HS-5 (cell line): Measurements from ENCODE around the gene TCERG1.

Experiments
- DNase-seq: peaks from one replicate; pipeline ENCODE4 v3.0.0-alpha.2; 2012; ENCODE audit warnings: low read depth

TCERG1 gene

GRCh38 chr5:146457431-146457830, 10.3 kb downstream of the TCERG1 start:
- no peak for DNase-seq

DNA sequence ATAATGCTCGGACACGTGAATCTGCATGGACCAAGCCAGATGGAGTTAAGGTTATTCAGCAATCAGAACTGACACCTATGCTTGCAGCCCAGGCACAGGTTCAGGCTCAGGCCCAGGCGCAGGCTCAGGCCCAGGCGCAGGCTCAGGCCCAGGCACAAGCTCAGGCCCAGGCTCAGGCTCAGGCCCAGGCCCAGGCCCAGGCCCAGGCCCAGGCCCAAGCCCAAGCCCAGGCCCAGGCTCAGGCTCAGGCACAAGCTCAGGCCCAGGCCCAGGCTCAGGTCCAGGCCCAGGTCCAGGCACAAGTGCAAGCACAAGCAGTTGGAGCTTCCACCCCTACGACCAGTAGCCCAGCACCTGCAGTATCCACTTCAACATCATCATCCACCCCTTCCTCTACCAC, 11.8 kb downstream of the TCERG1 start:
- DNase-seq, result no peak

DNA sequence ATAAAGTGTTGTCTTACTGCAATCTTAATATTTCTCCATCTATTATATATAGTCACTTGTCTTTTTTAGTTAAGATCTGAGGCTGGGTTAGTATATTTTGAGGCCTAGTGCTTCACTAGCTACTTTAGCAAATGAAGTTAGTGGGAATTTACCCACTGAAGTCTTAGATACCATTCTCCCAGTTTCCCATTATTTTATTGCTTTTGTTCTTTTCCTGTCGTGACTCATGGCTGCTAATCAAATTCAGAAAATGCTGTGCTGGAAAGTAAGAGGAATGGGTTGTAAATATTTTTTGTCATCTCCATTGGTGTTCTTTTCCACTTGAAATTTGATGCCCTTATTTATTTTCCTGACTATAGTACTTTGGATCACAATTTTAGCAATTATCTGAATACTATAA, 14.2 kb downstream of the TCERG1 start:
- DNase-seq, result no peak

GRCh38 chr5:146463446-146463845, 16.3 kb downstream of the TCERG1 start:
- DNase-seq, result no peak

GRCh38 chr5:146466521-146467349, 19.6 kb downstream of the TCERG1 start:
- no peak for DNase-seq

- no peak for DNase-seq
Observed at GRCh38 chr5:146467760-146468159, 20.6 kb downstream of the TCERG1 start.

DNA sequence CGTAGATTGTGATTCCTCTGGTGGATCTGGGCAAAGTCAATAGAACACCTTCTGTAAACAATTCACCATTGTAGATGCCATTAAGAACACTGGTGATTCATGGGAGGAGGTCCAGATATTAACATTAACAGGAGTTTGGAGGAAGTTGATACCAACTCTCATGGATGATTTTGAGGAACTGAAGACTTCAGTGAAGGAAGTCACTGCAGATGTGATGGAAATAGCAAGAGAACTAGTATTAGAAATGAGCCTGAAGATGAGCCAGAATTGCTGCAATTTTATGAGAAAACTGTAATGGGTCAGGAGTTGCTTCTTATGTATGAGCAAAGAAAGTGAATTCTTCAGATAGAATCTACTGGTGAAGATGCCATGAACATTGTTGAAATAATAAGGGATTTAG, 26.9 kb downstream of the TCERG1 start:
- no peak for DNase-seq

GRCh38 chr5:146475190-146475780, 28.2 kb downstream of the TCERG1 start:
- no peak for DNase-seq

- no peak for DNase-seq
Observed at GRCh38 chr5:146475906-146476305, 28.8 kb downstream of the TCERG1 start.

DNA sequence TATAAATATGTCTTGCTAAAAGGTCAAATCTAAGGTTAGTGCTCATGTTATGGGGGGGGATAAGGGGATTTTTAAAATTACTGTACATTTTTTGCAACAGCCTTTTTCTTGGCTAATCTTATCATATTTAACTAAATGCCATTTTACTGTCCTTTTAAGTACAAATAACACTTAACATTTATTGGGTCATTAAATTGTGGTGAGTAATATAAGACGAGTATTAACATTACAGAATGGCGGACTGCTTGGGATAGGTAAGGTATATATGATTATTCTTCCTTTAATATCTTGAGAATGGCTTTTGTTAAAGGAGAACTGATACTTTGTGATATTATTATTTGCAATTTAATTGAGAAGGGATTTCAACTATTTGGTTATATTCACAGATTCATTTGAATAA, 35.6 kb downstream of the TCERG1 start:
- no peak for DNase-seq

GRCh38 chr5:146484714-146485391, 37.7 kb downstream of the TCERG1 start:
- DNase-seq, result no peak

GRCh38 chr5:146490089-146490843, 43.1 kb downstream of the TCERG1 start:
- DNase-seq, result no peak

- no peak for DNase-seq
Observed at GRCh38 chr5:146494656-146495055, 47.5 kb downstream of the TCERG1 start.

DNA sequence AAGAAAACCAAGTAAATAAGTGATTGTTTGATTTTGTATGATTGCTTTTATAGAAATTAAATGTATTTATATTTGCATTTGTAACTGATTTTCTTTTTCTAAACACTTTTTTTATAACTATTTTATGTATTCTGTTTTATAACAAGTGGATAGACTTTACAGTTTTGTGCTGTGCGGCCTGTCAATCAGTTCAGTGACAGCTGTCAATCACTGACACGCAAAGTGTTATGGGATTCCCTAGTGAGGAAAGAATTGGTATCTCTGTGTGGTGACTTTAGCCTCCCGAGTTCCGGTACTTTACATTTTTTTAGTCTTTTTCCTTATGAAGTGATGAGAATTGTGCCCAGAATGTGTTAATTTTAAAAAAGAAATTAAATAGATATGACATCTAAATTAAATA, 52.5 kb downstream of the TCERG1 start:
- DNase-seq, result no peak

GRCh38 chr5:146507428-146507827, 60.3 kb downstream of the TCERG1 start:
- DNase-seq, result no peak

GRCh38 chr5:146510559-146511125, 63.5 kb downstream of the TCERG1 start:
- DNase-seq, result peak; percentile 10

DNA sequence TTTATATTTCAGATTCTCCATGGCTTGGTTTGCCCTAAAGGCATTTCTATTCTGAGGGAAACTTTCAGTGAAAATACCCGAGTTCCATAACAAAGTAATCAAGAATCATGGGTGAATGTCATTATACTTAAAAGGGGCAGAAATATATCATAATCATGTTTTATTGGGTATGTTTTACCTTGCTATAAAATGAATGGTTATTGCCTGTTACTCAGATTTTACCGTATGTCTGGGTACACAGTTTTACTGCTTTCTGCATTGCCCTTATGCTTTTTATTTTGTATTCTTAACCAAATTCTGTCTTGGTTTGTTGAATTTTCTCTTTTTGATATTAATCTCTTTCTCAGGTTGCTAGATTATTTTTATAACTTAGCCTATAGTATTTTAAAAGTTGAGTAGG, 66.3 kb downstream of the TCERG1 start:
- DNase-seq, result no peak

DNA sequence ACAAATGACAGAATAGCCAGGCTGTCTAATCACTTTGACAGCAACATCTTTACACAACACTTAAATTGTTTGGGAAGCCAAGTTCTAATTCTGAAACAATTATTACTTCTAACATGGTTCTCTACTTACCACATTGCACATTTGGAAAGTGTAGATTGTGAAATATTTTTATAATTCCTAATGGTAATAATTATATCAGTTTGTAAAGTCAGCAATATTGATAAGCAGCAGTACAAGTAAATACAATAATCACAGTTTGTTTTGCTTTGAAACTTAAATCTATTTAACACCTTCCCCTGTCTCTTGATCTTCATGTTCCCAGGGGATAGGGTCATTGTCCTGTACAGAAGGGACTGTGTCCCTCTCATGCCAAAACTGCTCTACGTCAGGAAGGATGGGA, 67.4 kb downstream of the TCERG1 start:
- no peak for DNase-seq

DNA sequence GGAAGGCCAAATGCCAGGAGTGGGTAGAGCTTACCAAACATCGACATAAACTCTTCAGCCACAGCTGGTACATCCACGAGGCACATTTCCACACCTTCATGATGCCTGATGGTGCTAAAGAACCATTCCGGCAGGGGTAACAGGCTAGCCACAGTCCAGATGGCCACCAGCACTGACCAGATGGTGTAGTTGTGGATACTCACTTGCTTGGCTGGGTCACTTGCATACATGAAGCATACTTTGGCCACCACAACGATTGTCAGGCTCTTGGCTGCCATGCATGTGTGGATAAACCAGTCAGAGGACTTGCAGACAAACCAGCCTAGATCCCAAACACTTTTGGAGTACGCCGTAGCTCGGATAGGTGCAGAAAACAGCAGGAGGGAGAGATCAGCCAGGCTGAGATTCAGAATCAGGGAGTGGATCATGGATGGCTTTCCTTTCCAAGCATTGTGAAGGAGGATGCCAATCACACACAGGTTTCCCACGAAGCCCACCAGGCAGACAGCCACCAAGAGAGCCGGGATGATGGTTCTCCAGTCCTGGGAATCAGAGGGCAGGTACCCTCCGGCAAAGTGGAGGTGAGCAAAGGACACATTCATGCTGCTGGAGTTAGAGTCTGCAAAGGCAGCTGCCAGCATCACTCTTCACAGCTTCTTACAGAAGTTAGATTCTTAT, 68.5 kb downstream of the TCERG1 start:
- no peak for DNase-seq

GRCh38 chr5:146516151-146516475, 69.0 kb downstream of the TCERG1 start, which contains the start of gene GPR151:
TSS of gene GPR151 (minus strand) at chr5:146516190. CDS start at chr5:146516113, 77 bp downstream.
- DNase-seq, result no peak

- DNase-seq, result no peak
Observed at GRCh38 chr5:146519554-146519953, 72.4 kb downstream of the TCERG1 start.

DNA sequence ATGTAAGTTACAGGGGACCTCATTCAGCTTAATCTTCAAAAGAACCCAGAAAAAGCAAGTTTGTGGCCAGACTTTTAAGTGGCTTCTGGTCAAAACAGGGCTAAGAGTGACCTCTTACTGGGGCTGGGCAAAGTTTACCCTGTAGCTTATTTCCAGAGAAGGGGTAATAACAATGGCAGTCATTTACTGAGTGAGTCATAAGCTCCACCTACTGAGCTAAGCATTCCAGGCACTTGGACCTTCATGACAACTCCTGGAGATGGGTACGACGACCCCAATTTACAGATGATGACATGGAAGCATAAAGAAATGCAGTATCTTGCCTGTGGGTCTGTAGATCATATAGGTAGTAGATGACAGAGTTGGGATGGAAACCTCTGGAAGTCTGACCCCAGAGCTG, 73.6 kb downstream of the TCERG1 start:
- no peak for DNase-seq
